ENCODE measurements around the gene TSPAN31. TPM values are rescaled to one million over a fixed set of nuclear protein-coding genes. Genes with fewer than 3 reads are reported as not detected.

The TSPAN31 gene
- total and polyA plus RNA-seq, 2 of the 8 experiments (the other 6 are each of a cell fraction or from before 2014, with no cell fraction given) = 15.8 to 31.4 TPM

DNA sequence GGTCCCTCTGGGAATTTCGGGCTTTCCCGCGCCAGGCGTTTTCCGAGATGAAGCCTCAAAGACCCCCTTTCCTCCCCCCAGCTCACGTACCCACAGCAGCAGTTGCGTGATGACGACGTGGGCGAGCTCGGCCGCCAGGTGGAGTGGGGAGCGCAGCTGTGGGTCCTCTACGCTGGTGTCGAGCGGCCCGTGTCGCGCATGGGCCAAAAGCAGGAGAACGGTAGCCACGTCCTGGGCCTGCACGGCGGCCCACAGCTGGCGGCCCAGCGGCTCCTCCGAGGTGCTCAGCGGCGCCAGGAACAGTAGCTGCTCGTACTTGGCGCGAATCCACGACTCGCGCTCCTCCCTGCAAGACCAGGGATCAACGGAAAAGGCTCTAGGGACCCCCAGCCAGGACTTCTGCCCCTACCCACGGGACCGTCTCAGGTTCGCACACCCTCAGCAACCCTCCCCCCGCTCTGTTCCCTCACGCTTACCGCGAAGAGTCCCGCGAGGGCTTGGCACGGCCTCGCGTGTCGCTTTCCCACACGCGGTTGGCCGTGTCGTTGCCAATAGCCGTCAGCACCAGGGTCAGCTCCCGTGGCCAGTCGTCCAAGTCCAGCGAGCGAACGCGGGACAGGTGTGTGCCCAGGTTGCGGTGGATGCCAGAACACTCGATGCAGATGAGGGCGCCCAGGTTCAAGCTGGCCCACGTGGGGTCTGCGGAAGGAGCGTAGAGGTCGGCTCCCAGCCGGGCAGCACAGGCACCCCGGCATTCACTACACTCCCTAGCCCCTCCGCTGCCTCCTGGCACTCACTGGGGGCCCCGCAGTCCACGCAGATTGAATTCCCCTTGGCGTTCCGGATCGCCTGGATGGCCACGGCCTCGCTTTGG lies 17.7 kb upstream of the TSPAN31 start (continued):
- TF ChIP-seq CTBP2 (IDR thresholded peaks at IDR 0.05; ENCODE audit: borderline replicate concordance, insufficient read depth, insufficient read length, low read length) (no peak), JUND (IDR thresholded peaks at IDR 0.05; ENCODE audit: low read length) (no peak), SUZ12 (IDR thresholded peaks at IDR 0.05; ENCODE audit: low read length) (peak; percentile 68), BRCA1 (IDR thresholded peaks at IDR 0.05; ENCODE audit: low read depth, low read length) (no peak), HDAC6 (IDR thresholded peaks at IDR 0.05; ENCODE audit: low read depth, low read length) (no peak), SIX5 (IDR thresholded peaks at IDR 0.05; ENCODE audit: low read depth, low read length) (no peak), KDM4A (IDR thresholded peaks at IDR 0.05; ENCODE audit: low read depth, low read length, severe bottlenecking) (no peak), FOSL1 (IDR thresholded peaks at IDR 0.05; ENCODE audit: insufficient read depth, low read depth, low read length) (no peak)
- TF ChIP-seq, protein P1, sequence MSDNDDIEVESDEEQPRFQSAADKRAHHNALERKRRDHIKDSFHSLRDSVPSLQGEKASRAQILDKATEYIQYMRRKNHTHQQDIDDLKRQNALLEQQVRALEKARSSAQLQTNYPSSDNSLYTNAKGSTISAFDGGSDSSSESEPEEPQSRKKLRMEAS (IDR thresholded peaks at IDR 0.05) = 0 out of 2 replicates have a peak, but pooled peaks have one; percentile 11
- TF ChIP-seq, protein P2, sequence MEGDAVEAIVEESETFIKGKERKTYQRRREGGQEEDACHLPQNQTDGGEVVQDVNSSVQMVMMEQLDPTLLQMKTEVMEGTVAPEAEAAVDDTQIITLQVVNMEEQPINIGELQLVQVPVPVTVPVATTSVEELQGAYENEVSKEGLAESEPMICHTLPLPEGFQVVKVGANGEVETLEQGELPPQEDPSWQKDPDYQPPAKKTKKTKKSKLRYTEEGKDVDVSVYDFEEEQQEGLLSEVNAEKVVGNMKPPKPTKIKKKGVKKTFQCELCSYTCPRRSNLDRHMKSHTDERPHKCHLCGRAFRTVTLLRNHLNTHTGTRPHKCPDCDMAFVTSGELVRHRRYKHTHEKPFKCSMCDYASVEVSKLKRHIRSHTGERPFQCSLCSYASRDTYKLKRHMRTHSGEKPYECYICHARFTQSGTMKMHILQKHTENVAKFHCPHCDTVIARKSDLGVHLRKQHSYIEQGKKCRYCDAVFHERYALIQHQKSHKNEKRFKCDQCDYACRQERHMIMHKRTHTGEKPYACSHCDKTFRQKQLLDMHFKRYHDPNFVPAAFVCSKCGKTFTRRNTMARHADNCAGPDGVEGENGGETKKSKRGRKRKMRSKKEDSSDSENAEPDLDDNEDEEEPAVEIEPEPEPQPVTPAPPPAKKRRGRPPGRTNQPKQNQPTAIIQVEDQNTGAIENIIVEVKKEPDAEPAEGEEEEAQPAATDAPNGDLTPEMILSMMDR (IDR thresholded peaks at IDR 0.05; ENCODE audit: control extremely low read depth in 1 of 3, insufficient read depth in 1 of 3, low read depth in 1 of 3, low read length in 3 of 3) = no peak

Measured in H1 (cell line).